HCT116 (cell line): ENCODE measurements around the gene MYLIP. TPM values are rescaled to one million over a fixed set of nuclear protein-coding genes. Genes with fewer than 3 reads are reported as not detected.

ENCODE experiments used
- ATAC-seq: fragments of 200-7000 bp; cut with Tn5 transposase; 2 replicates; pipeline ENCODE4 v1.9.1; 2020; ENCODE audit warnings: mild to moderate bottlenecking, moderate library complexity
- BruUV-seq: library from RNA; stranded (reverse); fragments of 400-500 nt; replicated peaks from 2 replicates; lab custom pipeline; 2021; lab: Mats Ljungman, UMichigan
- CTCF ChIA-PET: fragments of 300-600 bp; sonication (Branson Sonifier 250); formaldehyde crosslinking; loops from one replicate; lab custom pipeline; 2021; ENCODE audit warnings: antibody characterized with exemption; lab: Charles Lee
- POLR2A ChIA-PET: fragments of 300-600, 350-600 bp; sonication (Branson Sonifier 250); formaldehyde crosslinking; loops from one replicate; lab custom pipeline; 2021; ENCODE audit warnings: antibody characterized with exemption; lab: Charles Lee
- RAD21 ChIA-PET, 2 experiments: fragments of 300-600 bp; sonication (Branson Sonifier 250); formaldehyde crosslinking; loops; one replicate each; lab custom pipeline; 2023; ENCODE audit warnings: low total read pairs in 2 of 2; ENCODE audit not compliant: uncharacterized antibody in 2 of 2, unreplicated experiment in 2 of 2, low non-redundant PET in 1 of 2; lab: Charles Lee
- DNase-seq: peaks from one replicate; pipeline ENCODE4 v3.0.0-alpha.2; 2010; ENCODE audit warnings: low read depth, low spot score
- H2AFZ ChIP-seq: fragments of 200-600 bp; shearing (Covaris generic), sonication (generic); 2 replicates; pipeline ENCODE4 v1.6.1; 2017; ENCODE audit warnings: low read depth, mixed run types, mixed read lengths, antibody characterized with exemption, low read length; ENCODE audit not compliant: poor library complexity, severe bottlenecking
- H3K27ac ChIP-seq: 2 replicates; pipeline ENCODE4 v1.5.1; 2012; ENCODE audit warnings: low read depth, low read length
- H3K27me3 ChIP-seq: fragments of 200-600 bp; sonication (generic); 2 replicates; pipeline ENCODE4 v1.6.1; 2016; ENCODE audit warnings: mixed run types, low read length, mixed read lengths; ENCODE audit not compliant: insufficient read depth
- H3K36me3 ChIP-seq, 2 experiments: fragments of 200-500 bp in 1 of 2; fragments of 200-600 bp in 1 of 2; sonication (Bioruptor generic) in 1 of 2; sonication (generic) in 1 of 2; 2 replicates each; pipeline versions ENCODE4 v1.5.1 to v1.6.1; 2014 to 2016; ENCODE audit warnings: low read length in 2 of 2, inconsistent platforms in 1 of 2, mixed read lengths in 1 of 2, mixed run types in 1 of 2; ENCODE audit not compliant: insufficient read depth in 2 of 2, control insufficient read depth in 1 of 2
- H3K4me1 ChIP-seq, 2 experiments: fragments of 200-600 bp in 1 of 2; sonication (generic) in 1 of 2; 2 replicates each; pipeline versions ENCODE4 v1.5.1 to v1.6.1; 2012 to 2017; ENCODE audit warnings: low read length in 2 of 2, inconsistent platforms in 1 of 2, mild to moderate bottlenecking in 1 of 2, mixed read lengths in 1 of 2, mixed run types in 1 of 2, moderate library complexity in 1 of 2; ENCODE audit not compliant: insufficient read depth in 2 of 2, control insufficient read depth in 1 of 2
- H3K4me2 ChIP-seq: fragments of 200-600 bp; sonication (generic); 2 replicates; pipeline ENCODE4 v1.6.1; 2017; ENCODE audit warnings: mixed run types, low read length, mixed read lengths
- H3K4me3 ChIP-seq, 2 experiments: fragments of 200-600 bp in 1 of 2; sonication (generic) in 1 of 2; replicated peaks in 1 of 2; 2 replicates each; pipeline ENCODE4 v1.5.1; 2011 to 2016; ENCODE audit warnings: low read length in 2 of 2, control low read depth in 1 of 2, low read depth in 1 of 2, mild to moderate bottlenecking in 1 of 2, mixed read lengths in 1 of 2, mixed run types in 1 of 2
- H3K79me2 ChIP-seq: fragments of 200-600 bp; sonication (generic); 2 replicates; pipeline ENCODE4 v1.6.1; 2017; ENCODE audit warnings: mild to moderate bottlenecking, mixed run types, low read length, moderate library complexity, mixed read lengths; ENCODE audit not compliant: insufficient read depth
- H3K9ac ChIP-seq: fragments of 200-600 bp; sonication (generic); 2 replicates; pipeline ENCODE4 v1.6.1; 2016; ENCODE audit warnings: low read length, mixed read lengths
- H3K9me2 ChIP-seq: fragments of 200-600 bp; sonication (generic), shearing (Covaris generic); 2 replicates; pipeline ENCODE4 v1.6.1; 2017; ENCODE audit warnings: mixed run types, mild to moderate bottlenecking, moderate library complexity; ENCODE audit not compliant: insufficient read depth
- H3K9me3 ChIP-seq, 2 experiments: fragments of 200-500 bp in 1 of 2; fragments of 200-600 bp in 1 of 2; sonication (Bioruptor generic) in 1 of 2; sonication (generic) in 1 of 2; 2 replicates each; pipeline ENCODE4 v1.6.1; 2014 to 2017; ENCODE audit warnings: low read length in 2 of 2, mixed read lengths in 2 of 2, inconsistent platforms in 1 of 2, low read depth in 1 of 2, mild to moderate bottlenecking in 1 of 2, mixed run types in 1 of 2, moderate library complexity in 1 of 2; ENCODE audit not compliant: control insufficient read depth in 1 of 2, insufficient read depth in 1 of 2
- H4K20me1 ChIP-seq: fragments of 200-600 bp; sonication (generic), shearing (Covaris generic); 2 replicates; pipeline ENCODE4 v1.6.1; 2017; ENCODE audit warnings: mixed run types, mild to moderate bottlenecking, moderate library complexity; ENCODE audit not compliant: insufficient read depth
- EGR1 ChIP-seq: IDR thresholded peaks from 2 replicates; pipeline ENCODE4 v1.6.1; 2012; ENCODE audit warnings: low read depth
- EZH2 ChIP-seq: fragments of 200-600 bp; sonication (generic); IDR thresholded peaks from 2 replicates; pipeline ENCODE4 v1.6.1; 2017; ENCODE audit warnings: antibody characterized with exemption, mixed run types
- EZH2phosphoT487 ChIP-seq: fragments of 200-600 bp; IDR thresholded peaks from 2 replicates; pipeline ENCODE4 v1.6.1; 2018; ENCODE audit warnings: antibody characterized with exemption, borderline replicate concordance
- FOSL1 ChIP-seq: IDR thresholded peaks from 2 replicates; pipeline ENCODE4 v1.6.1; 2012; ENCODE audit warnings: low read depth
- JUND ChIP-seq: IDR thresholded peaks from 2 replicates; pipeline ENCODE4 v1.6.1; 2012
- POLR2A ChIP-seq: IDR thresholded peaks from 2 replicates; pipeline ENCODE4 v1.7.0; 2011; ENCODE audit warnings: borderline replicate concordance; ENCODE audit not compliant: insufficient read depth, insufficient read length; ENCODE audit errors: extremely low read depth
- SIN3A ChIP-seq: IDR thresholded peaks from 2 replicates; pipeline ENCODE4 v1.6.1; 2012; ENCODE audit warnings: low read depth
- SP1 ChIP-seq: IDR thresholded peaks from 2 replicates; pipeline ENCODE4 v1.6.1; 2012; ENCODE audit warnings: low read depth
- SRF ChIP-seq: IDR thresholded peaks from 2 replicates; pipeline ENCODE4 v1.6.1; 2012; ENCODE audit warnings: low read depth
- TCF7L2 ChIP-seq: IDR thresholded peaks from 2 replicates; pipeline ENCODE4 v1.7.0; 2011; ENCODE audit warnings: borderline replicate concordance, inconsistent platforms; ENCODE audit not compliant: insufficient read depth, insufficient read length; ENCODE audit errors: extremely low read depth
- YY1 ChIP-seq: IDR thresholded peaks from 2 replicates; pipeline ENCODE4 v1.6.1; 2011; ENCODE audit warnings: low read length, low read depth, moderate library complexity, mild to moderate bottlenecking; ENCODE audit not compliant: insufficient replicate concordance; ENCODE audit errors: extremely low read depth
- ZFX ChIP-seq: fragments of 450-650 bp; IDR thresholded peaks from 2 replicates; pipeline ENCODE4 v1.6.1; 2017
- ZNF274 ChIP-seq: fragments of 200-500 bp; sonication (Bioruptor generic); IDR thresholded peaks from 2 replicates; pipeline ENCODE4 v1.6.1; 2014; ENCODE audit warnings: mild to moderate bottlenecking, low read depth, low read length, inconsistent platforms
- intact Hi-C: fragments of 100-400 bp; cut with micrococcal nuclease; formaldehyde crosslinking; loops from 2 replicates; pipeline ENCODE4 v1.10.0; 2022
- total RNA-seq: library from RNA; stranded (reverse); gene quantifications from one replicate; pipeline ENCODE4 v1.2.1, GENCODE V29; 2021; ENCODE audit not compliant: unreplicated experiment
- TF ChIP-seq, protein P1 (sequence below): IDR thresholded peaks from 2 replicates; pipeline ENCODE4 v1.6.1; 2012; ENCODE audit warnings: low read depth
- TF ChIP-seq, protein P2 (sequence below), 3 experiments: fragments of 200-600 bp in 1 of 3; sonication (generic) in 1 of 3; IDR thresholded peaks in 2 of 3; conservative IDR thresholded peaks in 1 of 3; 2 replicates each; pipeline ENCODE4 v1.5.1; 2012 to 2017; ENCODE audit warnings: low read depth in 2 of 3, low read length in 2 of 3, antibody characterized with exemption in 1 of 3, borderline replicate concordance in 1 of 3, control low read depth in 1 of 3, mild to moderate bottlenecking in 1 of 3, mixed read lengths in 1 of 3, mixed run types in 1 of 3, moderate library complexity in 1 of 3; ENCODE audit not compliant: insufficient read depth in 1 of 3
- TF ChIP-seq, protein P3 (sequence below): IDR thresholded peaks from 2 replicates; pipeline ENCODE4 v1.6.1; 2012
- TF ChIP-seq, protein P4 (sequence below): IDR thresholded peaks from 2 replicates; pipeline ENCODE4 v1.6.1; 2012
- TF ChIP-seq, protein P5 (sequence below): IDR thresholded peaks from 2 replicates; pipeline ENCODE4 v1.6.1; 2011; ENCODE audit warnings: mild to moderate bottlenecking, low read length, moderate library complexity; ENCODE audit not compliant: insufficient replicate concordance; ENCODE audit errors: extremely low read depth

The MYLIP gene
- total RNA-seq, 1 experiment from 2014 or later: 10.6 TPM

DNA sequence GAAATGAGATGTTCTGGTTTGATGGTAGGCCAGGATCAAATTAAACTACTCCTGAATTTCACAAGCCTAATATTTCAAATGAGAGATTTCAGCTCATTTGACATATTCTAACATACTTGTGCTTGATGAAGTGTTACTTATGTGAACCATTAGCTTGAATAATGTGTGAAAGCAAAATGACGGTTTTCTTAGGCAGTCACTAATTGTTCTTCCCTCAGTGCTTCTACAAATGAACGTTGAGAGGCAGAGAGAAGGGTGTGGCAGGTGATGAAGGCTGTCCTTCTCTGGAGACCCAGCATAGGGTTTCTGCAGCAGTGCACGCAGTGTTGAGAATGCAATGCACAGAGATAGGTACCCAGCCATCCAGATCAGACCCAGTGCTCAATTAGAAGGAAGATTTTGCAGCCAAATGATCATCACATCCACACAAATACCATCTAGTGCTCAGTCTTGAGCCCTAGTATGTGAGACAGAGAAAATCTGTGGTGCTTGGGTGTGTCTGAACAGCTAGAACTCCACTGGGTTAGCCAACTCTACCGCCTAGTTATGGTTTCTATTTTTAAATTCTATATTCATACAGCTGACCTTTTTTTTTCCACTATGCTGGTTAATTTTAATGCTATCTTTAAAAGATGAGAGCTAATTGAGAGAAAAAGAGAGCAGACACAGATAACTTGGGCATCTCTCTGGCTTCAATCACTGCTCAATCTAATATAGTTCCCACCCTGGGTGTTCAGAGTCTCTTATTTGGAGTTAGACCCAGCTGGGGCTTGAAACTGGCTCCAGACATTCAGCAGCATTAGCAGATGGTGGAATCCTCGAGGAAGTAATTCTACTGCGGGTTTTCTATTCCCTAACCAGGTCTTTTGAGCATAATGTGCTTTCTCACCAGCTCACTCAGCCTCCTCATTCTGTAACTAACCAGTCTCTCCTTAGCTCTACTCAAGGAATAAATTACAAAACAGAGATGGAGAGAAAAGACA, 4.4 kb upstream of the MYLIP start:
- no peaks in the 10 kb centered on the region for H3K9me3 ChIP-seq
- no TSS peak for BruUV-seq
- TF ChIP-seq FOSL1 (no peak), ZFX (no peak), EZH2 (no peak), SIN3A (no peak), POLR2A (no peak), YY1 (no peak), SRF (no peak), SP1 (no peak), EGR1 (no peak), EZH2phosphoT487 (no peak), TCF7L2 (no peak), JUND (no peak), ZNF274 (no peak)
- TF ChIP-seq, protein P1, sequence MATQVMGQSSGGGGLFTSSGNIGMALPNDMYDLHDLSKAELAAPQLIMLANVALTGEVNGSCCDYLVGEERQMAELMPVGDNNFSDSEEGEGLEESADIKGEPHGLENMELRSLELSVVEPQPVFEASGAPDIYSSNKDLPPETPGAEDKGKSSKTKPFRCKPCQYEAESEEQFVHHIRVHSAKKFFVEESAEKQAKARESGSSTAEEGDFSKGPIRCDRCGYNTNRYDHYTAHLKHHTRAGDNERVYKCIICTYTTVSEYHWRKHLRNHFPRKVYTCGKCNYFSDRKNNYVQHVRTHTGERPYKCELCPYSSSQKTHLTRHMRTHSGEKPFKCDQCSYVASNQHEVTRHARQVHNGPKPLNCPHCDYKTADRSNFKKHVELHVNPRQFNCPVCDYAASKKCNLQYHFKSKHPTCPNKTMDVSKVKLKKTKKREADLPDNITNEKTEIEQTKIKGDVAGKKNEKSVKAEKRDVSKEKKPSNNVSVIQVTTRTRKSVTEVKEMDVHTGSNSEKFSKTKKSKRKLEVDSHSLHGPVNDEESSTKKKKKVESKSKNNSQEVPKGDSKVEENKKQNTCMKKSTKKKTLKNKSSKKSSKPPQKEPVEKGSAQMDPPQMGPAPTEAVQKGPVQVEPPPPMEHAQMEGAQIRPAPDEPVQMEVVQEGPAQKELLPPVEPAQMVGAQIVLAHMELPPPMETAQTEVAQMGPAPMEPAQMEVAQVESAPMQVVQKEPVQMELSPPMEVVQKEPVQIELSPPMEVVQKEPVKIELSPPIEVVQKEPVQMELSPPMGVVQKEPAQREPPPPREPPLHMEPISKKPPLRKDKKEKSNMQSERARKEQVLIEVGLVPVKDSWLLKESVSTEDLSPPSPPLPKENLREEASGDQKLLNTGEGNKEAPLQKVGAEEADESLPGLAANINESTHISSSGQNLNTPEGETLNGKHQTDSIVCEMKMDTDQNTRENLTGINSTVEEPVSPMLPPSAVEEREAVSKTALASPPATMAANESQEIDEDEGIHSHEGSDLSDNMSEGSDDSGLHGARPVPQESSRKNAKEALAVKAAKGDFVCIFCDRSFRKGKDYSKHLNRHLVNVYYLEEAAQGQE: no peak
- TF ChIP-seq, protein P2, sequence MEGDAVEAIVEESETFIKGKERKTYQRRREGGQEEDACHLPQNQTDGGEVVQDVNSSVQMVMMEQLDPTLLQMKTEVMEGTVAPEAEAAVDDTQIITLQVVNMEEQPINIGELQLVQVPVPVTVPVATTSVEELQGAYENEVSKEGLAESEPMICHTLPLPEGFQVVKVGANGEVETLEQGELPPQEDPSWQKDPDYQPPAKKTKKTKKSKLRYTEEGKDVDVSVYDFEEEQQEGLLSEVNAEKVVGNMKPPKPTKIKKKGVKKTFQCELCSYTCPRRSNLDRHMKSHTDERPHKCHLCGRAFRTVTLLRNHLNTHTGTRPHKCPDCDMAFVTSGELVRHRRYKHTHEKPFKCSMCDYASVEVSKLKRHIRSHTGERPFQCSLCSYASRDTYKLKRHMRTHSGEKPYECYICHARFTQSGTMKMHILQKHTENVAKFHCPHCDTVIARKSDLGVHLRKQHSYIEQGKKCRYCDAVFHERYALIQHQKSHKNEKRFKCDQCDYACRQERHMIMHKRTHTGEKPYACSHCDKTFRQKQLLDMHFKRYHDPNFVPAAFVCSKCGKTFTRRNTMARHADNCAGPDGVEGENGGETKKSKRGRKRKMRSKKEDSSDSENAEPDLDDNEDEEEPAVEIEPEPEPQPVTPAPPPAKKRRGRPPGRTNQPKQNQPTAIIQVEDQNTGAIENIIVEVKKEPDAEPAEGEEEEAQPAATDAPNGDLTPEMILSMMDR (IDR thresholded peaks at IDR 0.05 in 2 of 3, conservative IDR thresholded peaks at IDR 0.05 in 1 of 3; ENCODE audit: borderline replicate concordance in 1 of 3, insufficient read depth in 1 of 3, low read depth in 2 of 3, low read length in 2 of 3): no peak
- TF ChIP-seq, protein P3, sequence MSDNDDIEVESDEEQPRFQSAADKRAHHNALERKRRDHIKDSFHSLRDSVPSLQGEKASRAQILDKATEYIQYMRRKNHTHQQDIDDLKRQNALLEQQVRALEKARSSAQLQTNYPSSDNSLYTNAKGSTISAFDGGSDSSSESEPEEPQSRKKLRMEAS: no peak
- TF ChIP-seq, protein P4, sequence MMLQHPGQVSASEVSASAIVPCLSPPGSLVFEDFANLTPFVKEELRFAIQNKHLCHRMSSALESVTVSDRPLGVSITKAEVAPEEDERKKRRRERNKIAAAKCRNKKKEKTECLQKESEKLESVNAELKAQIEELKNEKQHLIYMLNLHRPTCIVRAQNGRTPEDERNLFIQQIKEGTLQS: no peak
- TF ChIP-seq, protein P5, sequence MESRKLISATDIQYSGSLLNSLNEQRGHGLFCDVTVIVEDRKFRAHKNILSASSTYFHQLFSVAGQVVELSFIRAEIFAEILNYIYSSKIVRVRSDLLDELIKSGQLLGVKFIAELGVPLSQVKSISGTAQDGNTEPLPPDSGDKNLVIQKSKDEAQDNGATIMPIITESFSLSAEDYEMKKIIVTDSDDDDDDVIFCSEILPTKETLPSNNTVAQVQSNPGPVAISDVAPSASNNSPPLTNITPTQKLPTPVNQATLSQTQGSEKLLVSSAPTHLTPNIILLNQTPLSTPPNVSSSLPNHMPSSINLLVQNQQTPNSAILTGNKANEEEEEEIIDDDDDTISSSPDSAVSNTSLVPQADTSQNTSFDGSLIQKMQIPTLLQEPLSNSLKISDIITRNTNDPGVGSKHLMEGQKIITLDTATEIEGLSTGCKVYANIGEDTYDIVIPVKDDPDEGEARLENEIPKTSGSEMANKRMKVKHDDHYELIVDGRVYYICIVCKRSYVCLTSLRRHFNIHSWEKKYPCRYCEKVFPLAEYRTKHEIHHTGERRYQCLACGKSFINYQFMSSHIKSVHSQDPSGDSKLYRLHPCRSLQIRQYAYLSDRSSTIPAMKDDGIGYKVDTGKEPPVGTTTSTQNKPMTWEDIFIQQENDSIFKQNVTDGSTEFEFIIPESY: no peak
- ATAC-seq (no peak), DNase-seq (no peak)
- H2AFZ ChIP-seq: no peak overlapping the region
- H3K4me1 ChIP-seq: peaks cover 0 to 4% of the 10 kb centered on the region in 2 experiments; a peak in 1 of 4 replicates
- no peak overlapping the region for H3K9ac ChIP-seq
- H3K9me2 ChIP-seq: no peaks in the 10 kb centered on the region
- H3K79me2 ChIP-seq: no peaks in the 10 kb centered on the region
- peaks cover 8% of the 10 kb centered on the region; the same call in 1 of the 2 replicates for H3K27me3 ChIP-seq
- no peaks in the 10 kb centered on the region for H3K36me3 ChIP-seq
- H3K4me3 ChIP-seq: no peak overlapping the region
- H3K27ac ChIP-seq: no peak overlapping the region
- H3K4me2 ChIP-seq: no peak overlapping the region
- no peaks in the 10 kb centered on the region for H4K20me1 ChIP-seq
- ChIA-PET CTCF (interaction anchor here (0.8 kb wide), 2 partner anchors 9 to 59 kb away, joined by 3 read pairs; no protein-coding TSS in a partner anchor), POLR2A (interaction anchor here (0.6 kb wide), 1 partner anchor 826 kb away, joined by 7 read pairs; no protein-coding TSS in a partner anchor), RAD21 (no interaction called here)
- intact Hi-C loops: no loop called here
